Heart left ventricle (tissue), 16 donors: ENCODE data around the gene RMP24.

Source experiments
- ATAC-seq, 4 donors: fragments of 200-7000 bp; cut with Tn5 transposase; one replicate each; pipeline ENCODE4 v1.9.1; 2020 to 2022; ENCODE audit warnings: moderate library complexity in 4 of 4, mild to moderate bottlenecking in 3 of 4, moderate number of reproducible peaks in 1 of 4
- DNase-seq, 5 donors: peaks; one replicate each; pipeline ENCODE4 v3.0.0-alpha.2; 2020
- H3K27ac ChIP-seq, 12 donors: fragments of 200-600 bp; sonication (generic) in 4 of 12; one replicate each; pipeline versions ENCODE4 v1.5.0 to v1.8.0; 2016 to 2022; ENCODE audit warnings: mild to moderate bottlenecking in 2 of 12
- H3K27me3 ChIP-seq, 9 donors: fragments of 200-600 bp; sonication (generic) in 2 of 9; one replicate each; pipeline versions ENCODE4 v1.5.1 to v1.8.0; 2016 to 2022; ENCODE audit warnings: mild to moderate bottlenecking in 3 of 9
- H3K36me3 ChIP-seq, 9 donors: fragments of 200-600 bp; sonication (generic) in 2 of 9; one replicate each; pipeline versions ENCODE4 v1.5.0 to v1.8.0; 2018 to 2022; ENCODE audit warnings: mild to moderate bottlenecking in 2 of 9
- H3K4me1 ChIP-seq, 12 donors: fragments of 200-600 bp; sonication (generic) in 4 of 12; one replicate each; pipeline versions ENCODE4 v1.5.0 to v1.8.0; 2016 to 2022; ENCODE audit warnings: mild to moderate bottlenecking in 3 of 12
- H3K4me3 ChIP-seq, 12 donors: fragments of 200-600 bp; sonication (generic) in 4 of 12; one replicate each; pipeline versions ENCODE4 v1.5.0 to v1.8.0; 2017 to 2022; ENCODE audit warnings: mild to moderate bottlenecking in 9 of 12, moderate library complexity in 4 of 12
- H3K9me3 ChIP-seq, 12 donors: fragments of 200-600 bp; sonication (generic) in 4 of 12; one replicate each; pipeline versions ENCODE4 v1.5.0 to v1.8.0; 2016 to 2022; ENCODE audit warnings: mild to moderate bottlenecking in 1 of 12
- POLR2A ChIP-seq, 2 donors: fragments of 450-650 bp; IDR thresholded peaks; one replicate each; pipeline ENCODE4 v1.6.1; 2017; ENCODE audit warnings: antibody characterized with exemption in 2 of 2, mild to moderate bottlenecking in 2 of 2, moderate library complexity in 2 of 2
- WGBS, 4 donors: extraction: QIAGEN DNeasy Blood & Tissue Kit in 2 of 4; methylation state at CpG; one replicate each; pipeline versions ENCODE4 v1.1.5 to v1.1.7; 2013 to 2018; 5-methylcytosine and 5-hydroxymethylcytosine counted together
- intact Hi-C, 10 donors: fragments of 100-400 bp; cut with DNase I; formaldehyde crosslinking; loops; one replicate each; pipeline versions ENCODE4 v1.11.1 to v1.14.2; 2022
- TF ChIP-seq, protein P1 (sequence below), 12 donors: fragments of 200-600 bp; sonication (generic) in 4 of 12; IDR thresholded peaks; one replicate each; pipeline versions ENCODE4 v1.5.0 to v1.8.0; 2018 to 2022; ENCODE audit warnings: antibody characterized with exemption in 12 of 12, mild to moderate bottlenecking in 5 of 12
- donor health status: ischemic (EF 13 %, LVEDD 7.1; RV severe dilation, severe dysfunction).
- donor health status: healthy with polysubstance abuse.
- donor health status: DM: no; HTN: yes; CAD: no.
- donor health status: DM: no; HTN: no; CAD: no.
- donor health status: ischemic (EF 25% LVEDD 6.9; RV normal size, moderate dysfunction).
- donor health status: ischemic (EF 25% LVEDD 5.7; RV mildly dilated, moderate dysfunction).
- donor health status: healthy.
- donor health status: DM: yes; HTN: yes; CAD: no.
- donor health status: ischemic (EF 35%, LVEDD 5.7; RV mildly dilated, moderate dysfunction).
- donor health status: nonischemic (EF 11% LVEDD 7.7; RV severe dilation, severe dysfunction).
- donor health status: DM: yes; HTN: yes; CAD: no.
- donor health status: PGD.
- donor health status: ischemic (EF 29% LVEDD 5.4; RV normal size, mild dysfunction).
- donor health status: nonischemic (EF 23%, LVEDD 6.1; RV moderate dilation, normal function).

Gene RMP24

DNA sequence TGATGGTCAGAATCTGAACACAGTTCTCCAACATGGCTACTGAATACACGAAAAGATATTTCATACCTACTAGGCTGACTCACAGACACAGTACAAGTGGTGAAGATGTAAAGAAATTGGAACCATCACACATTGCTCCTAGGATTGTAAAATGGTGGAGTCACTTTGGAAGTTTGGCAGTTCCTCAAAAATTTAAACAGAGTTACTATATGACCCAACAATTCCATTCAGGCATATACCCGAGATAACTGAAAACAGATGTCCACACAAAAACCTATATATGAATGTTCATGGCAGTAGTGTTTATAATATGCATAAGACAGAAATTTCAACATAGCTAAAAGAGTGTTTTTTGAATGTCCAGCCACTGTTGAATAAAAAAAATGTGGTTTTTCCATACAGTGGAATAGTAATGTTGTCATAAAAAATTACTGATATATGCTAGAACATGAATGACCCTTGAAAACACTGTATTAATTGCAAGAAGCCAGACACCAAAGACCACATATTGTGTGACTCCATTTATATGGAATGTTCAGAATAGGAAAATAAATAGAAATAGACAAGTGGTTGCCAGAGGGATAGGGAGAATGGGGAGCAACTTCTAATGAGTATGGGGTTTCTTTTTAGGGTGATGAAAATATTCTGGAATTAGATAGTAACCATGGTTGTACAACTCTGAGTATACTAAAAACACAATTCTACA, 10.1 kb downstream of the RMP24 start:
- Histone ChIP-seq H3K36me3 (peaks cover 2 to 58% (median 51%) of the 10 kb centered on the region in 9 donors), H3K4me1 (peaks cover 0 to 5% (median 0%) of the 10 kb centered on the region in 12 donors), H3K27me3 (no peaks in the 10 kb centered on the region), H3K4me3 (no peak overlapping the region), H3K9me3 (no peaks in the 10 kb centered on the region), H3K27ac (no peak overlapping the region)
- intact Hi-C loops = no loop called here
- WGBS, 4 donors = 89 to 93% (median 90%) methylated on average over 2 of the region's 2 CpGs
- no peak for ATAC-seq
- TF ChIP-seq, protein P1, sequence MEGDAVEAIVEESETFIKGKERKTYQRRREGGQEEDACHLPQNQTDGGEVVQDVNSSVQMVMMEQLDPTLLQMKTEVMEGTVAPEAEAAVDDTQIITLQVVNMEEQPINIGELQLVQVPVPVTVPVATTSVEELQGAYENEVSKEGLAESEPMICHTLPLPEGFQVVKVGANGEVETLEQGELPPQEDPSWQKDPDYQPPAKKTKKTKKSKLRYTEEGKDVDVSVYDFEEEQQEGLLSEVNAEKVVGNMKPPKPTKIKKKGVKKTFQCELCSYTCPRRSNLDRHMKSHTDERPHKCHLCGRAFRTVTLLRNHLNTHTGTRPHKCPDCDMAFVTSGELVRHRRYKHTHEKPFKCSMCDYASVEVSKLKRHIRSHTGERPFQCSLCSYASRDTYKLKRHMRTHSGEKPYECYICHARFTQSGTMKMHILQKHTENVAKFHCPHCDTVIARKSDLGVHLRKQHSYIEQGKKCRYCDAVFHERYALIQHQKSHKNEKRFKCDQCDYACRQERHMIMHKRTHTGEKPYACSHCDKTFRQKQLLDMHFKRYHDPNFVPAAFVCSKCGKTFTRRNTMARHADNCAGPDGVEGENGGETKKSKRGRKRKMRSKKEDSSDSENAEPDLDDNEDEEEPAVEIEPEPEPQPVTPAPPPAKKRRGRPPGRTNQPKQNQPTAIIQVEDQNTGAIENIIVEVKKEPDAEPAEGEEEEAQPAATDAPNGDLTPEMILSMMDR (IDR thresholded peaks at IDR 0.05) = no peak
- no peak for TF ChIP-seq POLR2A (IDR thresholded peaks at IDR 0.05)
- DNase-seq = no peak

DNA sequence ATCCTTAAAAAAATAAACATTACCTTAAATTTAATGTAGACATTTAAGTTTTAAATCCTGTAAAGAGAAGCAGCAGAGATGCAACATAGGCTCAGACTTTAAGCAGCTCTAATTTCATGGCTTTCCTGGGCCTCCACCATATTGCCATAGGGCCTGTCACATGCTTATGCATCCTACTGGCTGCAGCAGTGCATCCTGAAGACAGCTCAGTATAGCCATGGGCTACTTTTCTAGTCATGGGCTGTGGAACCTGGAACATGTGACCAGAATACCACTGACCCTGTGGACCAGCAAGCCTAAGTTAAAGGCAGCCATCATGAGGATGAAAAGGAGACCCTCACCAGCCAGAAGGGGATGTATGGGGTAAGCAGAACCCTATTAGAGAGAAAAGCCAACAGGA, 10.7 kb downstream of the RMP24 start:
- intact Hi-C loops = no loop called here
- TF ChIP-seq, protein P1 (IDR thresholded peaks at IDR 0.05) = no peak
- no peak for TF ChIP-seq POLR2A (IDR thresholded peaks at IDR 0.05)
- ATAC-seq (no peak), DNase-seq (no peak)
- peaks cover 2 to 52% (median 45%) of the 10 kb centered on the region in 9 donors for H3K36me3 ChIP-seq
- no peak overlapping the region for H3K27ac ChIP-seq
- no peaks in the 10 kb centered on the region for H3K27me3 ChIP-seq
- no peak overlapping the region for H3K4me3 ChIP-seq
- no peaks in the 10 kb centered on the region for H3K9me3 ChIP-seq
- peaks cover 0 to 5% (median 0%) of the 10 kb centered on the region in 12 donors for H3K4me1 ChIP-seq

DNA sequence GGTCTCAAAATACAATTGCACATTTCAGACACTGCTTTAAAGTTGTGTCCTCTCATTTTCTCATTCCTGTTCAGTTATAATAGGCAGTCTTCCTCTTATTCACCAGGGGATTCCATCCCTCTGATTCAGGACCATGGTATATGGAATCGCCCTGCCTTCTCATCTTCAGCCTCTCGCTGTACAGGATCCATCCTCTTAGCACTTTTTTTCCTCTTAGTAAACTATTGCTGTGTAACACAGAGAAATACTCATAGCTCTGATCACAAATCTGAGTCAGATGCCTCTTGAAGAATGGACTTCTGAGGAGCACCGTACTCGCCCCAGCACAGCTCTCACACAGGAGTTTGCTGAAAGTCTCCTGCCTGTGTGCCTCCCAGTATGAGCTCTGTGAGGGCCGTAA, 11.3 kb downstream of the RMP24 start:
- Histone ChIP-seq H3K4me3 (no peak overlapping the region), H3K9me3 (no peaks in the 10 kb centered on the region), H3K36me3 (peaks cover 2 to 52% (median 44%) of the 10 kb centered on the region in 9 donors), H3K27me3 (no peaks in the 10 kb centered on the region), H3K4me1 (peaks cover 0 to 5% (median 0%) of the 10 kb centered on the region in 12 donors), H3K27ac (no peak overlapping the region)
- DNase-seq = no peak
- WGBS, 4 donors = 94 to 96% (median 95%) methylated on average over 5 of the region's 5 CpGs
- ATAC-seq = no peak
- intact Hi-C loops = no loop called here
- TF ChIP-seq, protein P1 (IDR thresholded peaks at IDR 0.05) = no peak
- no peak for TF ChIP-seq POLR2A (IDR thresholded peaks at IDR 0.05)

DNA sequence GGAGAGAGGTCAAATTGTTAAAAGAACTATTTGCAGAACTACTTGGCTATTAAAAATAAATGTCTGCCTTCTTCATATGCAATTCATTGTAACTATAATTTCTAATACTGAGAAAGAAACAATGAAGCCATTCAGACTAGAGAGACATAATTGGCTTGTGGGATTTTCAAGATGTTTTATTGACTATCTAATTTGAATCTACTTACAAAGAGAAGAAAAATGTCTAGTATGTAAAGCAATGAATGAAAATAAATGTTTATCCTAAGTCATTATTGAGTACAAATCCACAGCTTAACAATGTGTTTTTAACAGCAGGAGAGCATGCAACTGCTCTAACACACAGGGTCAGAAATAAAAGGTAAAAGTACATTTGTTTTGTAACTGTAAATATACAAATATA, 19.2 kb downstream of the RMP24 start:
- no peak overlapping the region for H3K4me3 ChIP-seq
- peaks cover 0 to 51% (median 34%) of the 10 kb centered on the region in 9 donors for H3K36me3 ChIP-seq
- no peaks in the 10 kb centered on the region for H3K9me3 ChIP-seq
- ATAC-seq = no peak
- H3K4me1 ChIP-seq = no peaks in the 10 kb centered on the region
- H3K27me3 ChIP-seq = no peaks in the 10 kb centered on the region
- intact Hi-C loops = no loop called here
- no peak overlapping the region for H3K27ac ChIP-seq
- no peak for DNase-seq
- no peak for TF ChIP-seq POLR2A (IDR thresholded peaks at IDR 0.05)
- TF ChIP-seq, protein P1 (IDR thresholded peaks at IDR 0.05) = no peak
